Activated B cell treated with CpG ODN at 0.5 μM for 24 hours (primary cell): ENCODE results near the gene TEF. TPM values are rescaled to one million over a fixed set of nuclear protein-coding genes. Genes with fewer than 3 reads are reported as not detected.

ENCODE experiments used
- ATAC-seq: fragments of 200-7000 bp; cut with Tn5 transposase; one replicate; pipeline ENCODE4 v1.10.0; 2021; ENCODE audit warnings: low read depth, mild to moderate bottlenecking, moderate library complexity
- CTCF ChIA-PET: fragments of 350-600 bp; sonication (Branson Sonifier 250); formaldehyde crosslinking; loops from one replicate; lab custom pipeline; 2021; ENCODE audit warnings: antibody characterized with exemption; lab: Charles Lee
- POLR2A ChIA-PET: fragments of 350-600 bp; sonication (Branson Sonifier 250); formaldehyde crosslinking; loops from one replicate; lab custom pipeline; 2021; ENCODE audit warnings: antibody characterized with exemption; lab: Charles Lee
- DNase-seq: peaks from one replicate; pipeline ENCODE4 v3.0.0; 2022
- H3K27ac Mint-ChIP-seq: one replicate; pipeline ENCODE4 v1.8.0; 2020; ENCODE audit warnings: mixed read lengths
- H3K27me3 Mint-ChIP-seq: one replicate; pipeline ENCODE4 v1.8.0; 2021; ENCODE audit warnings: mixed read lengths
- H3K36me3 Mint-ChIP-seq: one replicate; pipeline ENCODE4 v1.8.0; 2021; ENCODE audit warnings: low read depth, mixed read lengths
- H3K4me1 Mint-ChIP-seq: one replicate; pipeline ENCODE4 v1.8.0; 2021; ENCODE audit warnings: mixed read lengths
- H3K4me3 Mint-ChIP-seq: one replicate; pipeline ENCODE4 v1.8.0; 2020; ENCODE audit warnings: mild to moderate bottlenecking, mixed read lengths
- H3K9me3 Mint-ChIP-seq: one replicate; pipeline ENCODE4 v1.8.0; 2020; ENCODE audit warnings: mixed read lengths
- intact Hi-C: fragments of 100-400 bp; cut with micrococcal nuclease; formaldehyde crosslinking; loops from one replicate; pipeline ENCODE4 v1.15.1; 2024
- total RNA-seq: library from RNA; stranded (reverse); gene quantifications from 2 replicates; pipeline ENCODE4 v1.2.3, GENCODE V29; 2022
- TF ChIP-seq, protein P1 (sequence below): fragments of 200-600 bp; IDR thresholded peaks from one replicate; pipeline ENCODE4 v1.8.0; 2022; ENCODE audit warnings: antibody characterized with exemption, mild to moderate bottlenecking

Gene TEF
- total RNA-seq, 1 donor from 2014 or later = 5.2 TPM

DNA sequence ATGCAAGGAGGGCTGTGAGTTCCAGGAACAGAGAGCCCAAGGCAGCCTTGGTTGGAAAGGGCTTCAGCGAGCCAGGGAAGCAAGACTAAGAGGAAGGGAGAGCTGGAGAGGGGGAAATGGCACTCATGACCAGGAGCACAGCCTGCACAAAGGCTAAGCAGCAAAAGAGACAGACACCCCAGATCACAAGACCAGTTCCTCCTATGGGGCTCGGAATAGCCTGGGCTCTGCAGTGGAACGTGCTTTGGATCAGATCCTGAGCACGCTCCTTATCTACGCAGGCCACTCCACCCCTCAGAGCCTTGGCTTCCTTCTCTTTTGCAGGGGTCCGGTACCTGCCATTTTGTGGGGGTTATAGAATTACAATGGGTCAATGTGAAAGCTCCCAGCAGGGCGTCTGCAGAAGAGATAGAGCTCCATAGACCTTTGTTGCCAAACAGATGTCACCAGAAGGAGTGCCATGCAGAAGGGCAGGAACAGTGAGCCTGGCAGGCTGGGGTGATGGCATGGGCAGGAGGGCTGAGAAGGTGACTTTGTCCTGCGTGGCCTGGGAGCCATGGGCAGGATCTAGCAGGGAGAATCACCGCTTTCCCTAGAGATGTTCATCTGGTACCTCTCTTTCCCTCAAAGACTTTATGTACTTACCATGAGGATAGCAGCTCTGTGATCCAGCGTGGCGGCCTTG lies 46.6 kb upstream of the TEF start:
- ChIA-PET POLR2A (no interaction called here), CTCF (no interaction called here)
- Mint-ChIP-seq H3K4me3 (no peak overlapping the region), H3K4me1 (no peaks in the 10 kb centered on the region), H3K36me3 (peaks cover 61% of the 10 kb centered on the region), H3K9me3 (no peaks in the 10 kb centered on the region), H3K27ac (no peak overlapping the region), H3K27me3 (no peaks in the 10 kb centered on the region)
- TF ChIP-seq, protein P1, sequence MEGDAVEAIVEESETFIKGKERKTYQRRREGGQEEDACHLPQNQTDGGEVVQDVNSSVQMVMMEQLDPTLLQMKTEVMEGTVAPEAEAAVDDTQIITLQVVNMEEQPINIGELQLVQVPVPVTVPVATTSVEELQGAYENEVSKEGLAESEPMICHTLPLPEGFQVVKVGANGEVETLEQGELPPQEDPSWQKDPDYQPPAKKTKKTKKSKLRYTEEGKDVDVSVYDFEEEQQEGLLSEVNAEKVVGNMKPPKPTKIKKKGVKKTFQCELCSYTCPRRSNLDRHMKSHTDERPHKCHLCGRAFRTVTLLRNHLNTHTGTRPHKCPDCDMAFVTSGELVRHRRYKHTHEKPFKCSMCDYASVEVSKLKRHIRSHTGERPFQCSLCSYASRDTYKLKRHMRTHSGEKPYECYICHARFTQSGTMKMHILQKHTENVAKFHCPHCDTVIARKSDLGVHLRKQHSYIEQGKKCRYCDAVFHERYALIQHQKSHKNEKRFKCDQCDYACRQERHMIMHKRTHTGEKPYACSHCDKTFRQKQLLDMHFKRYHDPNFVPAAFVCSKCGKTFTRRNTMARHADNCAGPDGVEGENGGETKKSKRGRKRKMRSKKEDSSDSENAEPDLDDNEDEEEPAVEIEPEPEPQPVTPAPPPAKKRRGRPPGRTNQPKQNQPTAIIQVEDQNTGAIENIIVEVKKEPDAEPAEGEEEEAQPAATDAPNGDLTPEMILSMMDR = no peak
- DNase-seq (no peak), ATAC-seq (no peak)
- intact Hi-C loops = no loop called here

DNA sequence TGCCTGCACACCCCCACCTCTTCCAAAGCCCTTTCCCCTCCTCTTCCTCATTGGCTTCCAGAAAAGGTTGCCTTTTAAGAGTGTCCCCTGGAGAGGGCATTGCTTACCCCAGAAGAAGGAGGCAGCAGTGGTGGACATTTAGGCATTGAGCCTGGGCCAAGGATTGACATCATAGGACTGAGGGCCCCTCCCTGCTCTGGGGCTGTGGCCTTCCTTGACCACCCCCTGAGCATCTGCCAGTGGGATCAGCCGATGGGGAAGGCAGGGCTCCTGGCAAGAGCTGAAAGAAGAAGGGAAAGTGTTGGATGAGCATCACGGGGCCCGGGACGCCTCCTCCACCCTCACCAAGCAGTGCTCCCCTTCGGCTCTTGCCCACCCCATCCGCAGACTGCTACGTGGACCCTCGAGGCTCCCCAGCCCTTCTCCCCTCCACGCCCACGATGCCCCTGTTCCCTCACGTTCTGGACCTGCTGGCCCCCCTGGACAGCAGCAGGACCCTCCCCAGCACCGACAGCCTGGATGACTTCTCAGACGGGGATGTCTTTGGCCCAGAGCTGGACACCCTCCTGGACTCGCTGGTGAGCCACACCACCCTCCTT lies 43.0 kb upstream of the TEF start:
- Mint-ChIP-seq H3K4me3 (no peak overlapping the region), H3K9me3 (no peaks in the 10 kb centered on the region), H3K27ac (no peak overlapping the region), H3K27me3 (no peaks in the 10 kb centered on the region), H3K36me3 (peaks cover 63% of the 10 kb centered on the region), H3K4me1 (no peaks in the 10 kb centered on the region)
- ATAC-seq = no peak
- no peak for DNase-seq
- TF ChIP-seq, protein P1 = no peak
- ChIA-PET CTCF (no interaction called here), POLR2A (no interaction called here)
- intact Hi-C loops = no loop called here

DNA sequence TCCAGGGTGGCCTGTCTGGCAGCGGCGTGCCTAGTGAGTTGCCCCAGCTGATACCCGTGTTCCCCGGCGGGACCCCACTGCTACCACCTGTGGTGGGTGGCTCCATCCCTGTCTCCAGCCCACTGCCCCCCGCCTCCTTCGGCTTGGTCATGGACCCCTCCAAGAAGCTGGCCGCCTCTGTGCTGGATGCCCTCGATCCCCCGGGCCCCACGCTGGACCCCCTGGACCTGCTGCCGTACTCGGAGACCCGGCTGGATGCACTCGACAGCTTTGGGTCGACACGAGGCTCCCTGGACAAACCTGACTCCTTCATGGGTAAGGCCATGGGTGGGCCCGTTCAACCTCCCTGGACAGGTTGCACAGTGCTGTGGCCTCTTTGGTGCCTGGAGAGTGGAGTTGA lies 41.9 kb upstream of the TEF start:
- TF ChIP-seq, protein P1 = no peak
- H3K36me3 Mint-ChIP-seq = peaks cover 67% of the 10 kb centered on the region
- no peak overlapping the region for H3K4me3 Mint-ChIP-seq
- ChIA-PET CTCF (no interaction called here), POLR2A (no interaction called here)
- intact Hi-C loops = no loop called here
- DNase-seq (no peak), ATAC-seq (no peak)
- no peaks in the 10 kb centered on the region for H3K4me1 Mint-ChIP-seq
- H3K9me3 Mint-ChIP-seq = no peaks in the 10 kb centered on the region
- no peaks in the 10 kb centered on the region for H3K27me3 Mint-ChIP-seq
- no peak overlapping the region for H3K27ac Mint-ChIP-seq

DNA sequence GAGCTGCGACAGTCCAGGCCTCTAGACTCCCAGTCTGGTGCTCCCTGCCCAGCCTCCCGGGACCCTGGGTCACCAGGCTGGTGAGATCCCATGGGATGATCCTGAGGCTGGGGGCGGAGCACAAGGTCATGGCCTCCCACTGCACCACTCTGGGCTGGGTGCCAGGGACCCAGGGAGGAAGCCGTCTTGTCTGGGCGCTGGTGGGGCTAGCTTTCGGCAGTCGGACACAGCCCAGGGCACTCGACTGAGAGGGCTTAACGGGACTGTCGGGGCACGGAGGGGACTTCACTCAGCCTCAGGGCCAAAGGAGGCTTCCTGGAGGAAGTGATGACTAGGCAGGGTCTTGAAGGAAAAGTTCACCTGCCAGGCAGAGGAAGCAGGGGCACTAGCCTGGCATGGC lies 41.4 kb upstream of the TEF start:
- peaks cover 68% of the 10 kb centered on the region for H3K36me3 Mint-ChIP-seq
- H3K4me3 Mint-ChIP-seq = no peak overlapping the region
- no peaks in the 10 kb centered on the region for H3K4me1 Mint-ChIP-seq
- ChIA-PET POLR2A (no interaction called here), CTCF (no interaction called here)
- intact Hi-C loops = no loop called here
- TF ChIP-seq, protein P1 = no peak
- H3K27me3 Mint-ChIP-seq = no peaks in the 10 kb centered on the region
- DNase-seq = no peak
- no peaks in the 10 kb centered on the region for H3K9me3 Mint-ChIP-seq
- no peak for ATAC-seq
- H3K27ac Mint-ChIP-seq = no peak overlapping the region

DNA sequence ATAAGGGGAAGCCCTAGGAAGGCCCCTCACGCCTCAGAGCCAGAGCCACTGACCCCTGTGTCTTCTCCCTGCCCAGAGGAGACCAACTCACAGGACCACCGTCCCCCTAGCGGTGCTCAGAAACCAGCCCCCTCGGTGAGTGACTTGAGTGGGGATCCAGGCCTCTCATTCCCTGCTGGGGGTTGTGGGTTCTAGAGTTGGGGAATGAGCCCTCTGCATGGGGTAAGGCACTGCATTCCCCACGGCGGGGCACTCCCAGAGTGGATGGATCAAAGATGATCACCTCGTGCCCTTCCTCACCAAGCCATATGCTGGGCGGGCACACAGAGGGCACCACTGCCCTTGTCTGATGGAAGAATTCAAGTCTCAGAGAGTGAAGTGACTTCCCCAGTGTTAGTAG lies 40.7 kb upstream of the TEF start:
- POLR2A ChIA-PET = no interaction called here
- ATAC-seq (no peak), DNase-seq (no peak)
- Mint-ChIP-seq H3K27ac (no peak overlapping the region), H3K4me1 (no peaks in the 10 kb centered on the region), H3K9me3 (no peaks in the 10 kb centered on the region), H3K4me3 (no peak overlapping the region), H3K36me3 (peaks cover 64% of the 10 kb centered on the region), H3K27me3 (no peaks in the 10 kb centered on the region)
- intact Hi-C loops = no loop called here
- TF ChIP-seq, protein P1 = no peak
- CTCF ChIA-PET = no interaction called here
